ENCODE data around the gene STAG1. TPM values are rescaled to one million over a fixed set of nuclear protein-coding genes. Genes with fewer than 3 reads are reported as not detected.

The STAG1 gene
- total RNA-seq, 1 experiment from 2014 or later, result 43.7 TPM

- in situ Hi-C loops (cut with HindIII; ENCODE audit: low pct_unique_long_range_greater_than_20kb, low sequenced_read_pairs) (no loop called here), intact Hi-C loops (cut with micrococcal nuclease; ENCODE audit: unreplicated experiment) (no loop called here)
- CTCF ChIA-PET, result no interaction called here
- no peak for TF ChIP-seq CTCF (IDR thresholded peaks at IDR 0.05)
- TF ChIP-seq SIN3A (IDR thresholded peaks at IDR 0.05; ENCODE audit: borderline replicate concordance, insufficient read depth, low read depth, low read length), result no peak
- no peak for TF ChIP-seq POLR2AphosphoS5 (IDR thresholded peaks at IDR 0.05; ENCODE audit: low read depth, low read length)
- TF ChIP-seq TCF7L2 (IDR thresholded peaks at IDR 0.05; ENCODE audit: low read depth, low read length), result no peak
- TF ChIP-seq, protein P1, sequence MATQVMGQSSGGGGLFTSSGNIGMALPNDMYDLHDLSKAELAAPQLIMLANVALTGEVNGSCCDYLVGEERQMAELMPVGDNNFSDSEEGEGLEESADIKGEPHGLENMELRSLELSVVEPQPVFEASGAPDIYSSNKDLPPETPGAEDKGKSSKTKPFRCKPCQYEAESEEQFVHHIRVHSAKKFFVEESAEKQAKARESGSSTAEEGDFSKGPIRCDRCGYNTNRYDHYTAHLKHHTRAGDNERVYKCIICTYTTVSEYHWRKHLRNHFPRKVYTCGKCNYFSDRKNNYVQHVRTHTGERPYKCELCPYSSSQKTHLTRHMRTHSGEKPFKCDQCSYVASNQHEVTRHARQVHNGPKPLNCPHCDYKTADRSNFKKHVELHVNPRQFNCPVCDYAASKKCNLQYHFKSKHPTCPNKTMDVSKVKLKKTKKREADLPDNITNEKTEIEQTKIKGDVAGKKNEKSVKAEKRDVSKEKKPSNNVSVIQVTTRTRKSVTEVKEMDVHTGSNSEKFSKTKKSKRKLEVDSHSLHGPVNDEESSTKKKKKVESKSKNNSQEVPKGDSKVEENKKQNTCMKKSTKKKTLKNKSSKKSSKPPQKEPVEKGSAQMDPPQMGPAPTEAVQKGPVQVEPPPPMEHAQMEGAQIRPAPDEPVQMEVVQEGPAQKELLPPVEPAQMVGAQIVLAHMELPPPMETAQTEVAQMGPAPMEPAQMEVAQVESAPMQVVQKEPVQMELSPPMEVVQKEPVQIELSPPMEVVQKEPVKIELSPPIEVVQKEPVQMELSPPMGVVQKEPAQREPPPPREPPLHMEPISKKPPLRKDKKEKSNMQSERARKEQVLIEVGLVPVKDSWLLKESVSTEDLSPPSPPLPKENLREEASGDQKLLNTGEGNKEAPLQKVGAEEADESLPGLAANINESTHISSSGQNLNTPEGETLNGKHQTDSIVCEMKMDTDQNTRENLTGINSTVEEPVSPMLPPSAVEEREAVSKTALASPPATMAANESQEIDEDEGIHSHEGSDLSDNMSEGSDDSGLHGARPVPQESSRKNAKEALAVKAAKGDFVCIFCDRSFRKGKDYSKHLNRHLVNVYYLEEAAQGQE (IDR thresholded peaks at IDR 0.05; ENCODE audit: insufficient read depth in 1 of 2, low read depth in 2 of 2, low read length in 1 of 2), result no peak
- POLR2A ChIA-PET, result no interaction called here
- Histone ChIP-seq H3K4me3 (ENCODE audit: low read depth in 2 of 2, low read length in 2 of 2) (no peak overlapping the region), H3K9me3 (ENCODE audit: control insufficient read depth, insufficient read depth, low read depth, low read length) (no peaks in the 10 kb centered on the region), H3K27ac (ENCODE audit: low read length) (no peak overlapping the region), H3K36me3 (ENCODE audit: control insufficient read depth, insufficient read depth, low read length) (no peaks in the 10 kb centered on the region), H3K4me1 (ENCODE audit: control insufficient read depth, insufficient read depth, low read length) (no peaks in the 10 kb centered on the region; the same call in 1 of the 2 replicates), H3K27me3 (ENCODE audit: control insufficient read depth, insufficient read depth, low read length) (no peaks in the 10 kb centered on the region)
- no TSS peak for BruUV-seq (replicated peaks)
- DNase-seq (ENCODE audit: low read depth, low spot score) (no peak), ATAC-seq (no peak)
These were observed 219.4 kb downstream of the STAG1 start for GRCh38 chr3:136532766-136533165.

DNA sequence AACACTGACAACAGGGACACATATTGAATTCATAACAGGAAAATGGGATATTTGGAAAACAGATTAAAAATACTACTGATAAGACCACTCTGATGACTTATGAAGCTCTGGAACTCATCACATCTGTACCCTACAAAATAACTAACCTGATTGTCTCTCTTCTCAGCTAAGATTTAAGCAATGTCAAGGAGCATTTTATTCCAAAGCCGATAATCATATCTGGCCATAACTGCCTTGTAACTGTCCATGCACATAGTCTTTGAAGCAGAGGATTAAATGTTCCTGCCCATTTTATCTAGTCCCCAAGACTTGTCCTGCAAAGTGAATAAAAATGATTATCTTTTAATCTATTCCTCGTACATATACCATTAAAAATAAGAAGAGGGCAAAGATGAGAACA, 234.1 kb downstream of the STAG1 start:
- H3K4me3 ChIP-seq (ENCODE audit: low read depth in 2 of 2, low read length in 2 of 2), result no peak overlapping the region
- TF ChIP-seq TCF7L2 (IDR thresholded peaks at IDR 0.05; ENCODE audit: low read depth, low read length), result no peak
- no peak for TF ChIP-seq POLR2AphosphoS5 (IDR thresholded peaks at IDR 0.05; ENCODE audit: low read depth, low read length)
- TF ChIP-seq, protein P1 (IDR thresholded peaks at IDR 0.05; ENCODE audit: insufficient read depth in 1 of 2, low read depth in 2 of 2, low read length in 1 of 2), result no peak
- TF ChIP-seq SIN3A (IDR thresholded peaks at IDR 0.05; ENCODE audit: borderline replicate concordance, insufficient read depth, low read depth, low read length), result no peak
- no peak for TF ChIP-seq CTCF (IDR thresholded peaks at IDR 0.05)
- no peaks in the 10 kb centered on the region for H3K27me3 ChIP-seq (ENCODE audit: control insufficient read depth, insufficient read depth, low read length)
- CTCF ChIA-PET, result no interaction called here
- intact Hi-C loops (cut with micrococcal nuclease; ENCODE audit: unreplicated experiment), result no loop called here
- no peaks in the 10 kb centered on the region for H3K4me1 ChIP-seq (ENCODE audit: control insufficient read depth, insufficient read depth, low read length)
- H3K27ac ChIP-seq (ENCODE audit: low read length), result no peak overlapping the region
- ATAC-seq (no peak), DNase-seq (ENCODE audit: low read depth, low spot score) (no peak)
- no peaks in the 10 kb centered on the region for H3K9me3 ChIP-seq (ENCODE audit: control insufficient read depth, insufficient read depth, low read depth, low read length)
- H3K36me3 ChIP-seq (ENCODE audit: control insufficient read depth, insufficient read depth, low read length), result no peaks in the 10 kb centered on the region
- POLR2A ChIA-PET, result interaction anchor here (0.6 kb wide), 1 partner anchor 51 kb away, joined by 3 read pairs; no protein-coding TSS in a partner anchor
- in situ Hi-C loops (cut with HindIII; ENCODE audit: low pct_unique_long_range_greater_than_20kb, low sequenced_read_pairs), result no loop called here
- no TSS peak for BruUV-seq (replicated peaks)

All from Panc1 (cell line).